IMR-90 (cell line): ENCODE measurements around the gene CLPTM1L. TPM values are rescaled to one million over a fixed set of nuclear protein-coding genes. Genes with fewer than 3 reads are reported as not detected.

Experiments
- ATAC-seq: fragments of 200-7000 bp; cut with Tn5 transposase; 2 replicates; pipeline ENCODE4 v1.9.1; 2020; ENCODE audit warnings: low read depth, mild to moderate bottlenecking, moderate library complexity
- BruUV-seq: library from RNA; stranded (reverse); fragments of 400-500 nt; replicated peaks from 2 replicates; lab custom pipeline; 2021; lab: Mats Ljungman, UMichigan
- CTCF ChIA-PET: fragments of 300-600 bp; formaldehyde crosslinking; extraction: SDS; loops from one replicate; lab custom pipeline; 2021; ENCODE audit warnings: antibody characterized with exemption; lab: Yijun Ruan, JAX
- POLR2A ChIA-PET: fragments of 300-600 bp; sonication (Branson Sonifier 250); formaldehyde crosslinking; loops from one replicate; lab custom pipeline; 2022; ENCODE audit warnings: antibody characterized with exemption; ENCODE audit not compliant: unreplicated experiment; lab: Charles Lee
- DNase-seq: peaks from one replicate; pipeline ENCODE4 v3.0.0; 2013
- H2AFZ ChIP-seq: replicated peaks from 2 replicates; pipeline ENCODE3; 2013; ENCODE audit warnings: low read length, mild to moderate bottlenecking; ENCODE audit not compliant: poor library complexity
- H2AK5ac ChIP-seq: 2 replicates; pipeline ENCODE4 v1.6.1; 2013; ENCODE audit warnings: low read depth, low read length, inconsistent platforms
- H2AK9ac ChIP-seq: replicated peaks from 2 replicates; pipeline ENCODE3; 2013; ENCODE audit warnings: mild to moderate bottlenecking, low read depth, low read length, moderate library complexity; ENCODE audit not compliant: poor library complexity
- H2BK120ac ChIP-seq: 2 replicates; pipeline ENCODE4 v1.6.1; 2013; ENCODE audit warnings: low read depth, low read length, inconsistent platforms
- H2BK15ac ChIP-seq: 3 replicates; pipeline ENCODE4 v1.6.1; 2013; ENCODE audit warnings: low read depth, low read length, inconsistent platforms
- H2BK20ac ChIP-seq: 2 replicates; pipeline ENCODE4 v1.6.1; 2013; ENCODE audit warnings: low read depth, mild to moderate bottlenecking, inconsistent platforms, low read length, moderate library complexity
- H2BK5ac ChIP-seq: 2 replicates; pipeline ENCODE4 v1.6.1; 2013; ENCODE audit warnings: mild to moderate bottlenecking, low read depth, low read length, inconsistent platforms; ENCODE audit not compliant: poor library complexity, severe bottlenecking
- H3K14ac ChIP-seq: replicated peaks from 2 replicates; pipeline ENCODE4 v1.6.1; 2013; ENCODE audit warnings: low read depth, low read length, inconsistent platforms
- H3K18ac ChIP-seq: 2 replicates; pipeline ENCODE4 v1.6.1; 2013; ENCODE audit warnings: low read depth, low read length, control low read depth
- H3K23ac ChIP-seq: 2 replicates; pipeline ENCODE4 v1.6.1; 2013; ENCODE audit warnings: low read depth, low read length, inconsistent platforms
- H3K27ac ChIP-seq: 2 replicates; pipeline ENCODE4 v1.5.1; 2013; ENCODE audit warnings: mild to moderate bottlenecking, control low read depth, low read length; ENCODE audit not compliant: insufficient read depth
- H3K27me3 ChIP-seq: 2 replicates; pipeline ENCODE4 v1.6.1; 2013; ENCODE audit warnings: low read length; ENCODE audit not compliant: control insufficient read depth, insufficient read depth
- H3K36me3 ChIP-seq: 2 replicates; pipeline ENCODE4 v1.6.1; 2013; ENCODE audit warnings: low read length, mixed read lengths; ENCODE audit not compliant: control insufficient read depth, insufficient read depth
- H3K4ac ChIP-seq: 2 replicates; pipeline ENCODE4 v1.6.1; 2013; ENCODE audit warnings: low read depth, low read length, inconsistent platforms
- H3K4me1 ChIP-seq: 2 replicates; pipeline ENCODE4 v1.6.1; 2013; ENCODE audit warnings: low read length, mixed read lengths; ENCODE audit not compliant: control insufficient read depth, insufficient read depth
- H3K4me2 ChIP-seq: 2 replicates; pipeline ENCODE4 v1.6.1; 2013; ENCODE audit warnings: low read depth, mild to moderate bottlenecking, control low read depth, low read length, moderate library complexity
- H3K4me3 ChIP-seq: 2 replicates; pipeline ENCODE4 v1.5.1; 2013; ENCODE audit warnings: low read depth, mild to moderate bottlenecking, control low read depth, low read length, moderate library complexity; ENCODE audit not compliant: insufficient read depth
- H3K56ac ChIP-seq: 2 replicates; pipeline ENCODE4 v1.6.1; 2013; ENCODE audit warnings: low read length, inconsistent platforms; ENCODE audit not compliant: insufficient read depth; ENCODE audit errors: extremely low read depth
- H3K79me1 ChIP-seq, 2 experiments: 2 replicates each; pipeline ENCODE4 v1.6.1; 2013; ENCODE audit warnings: low read length in 2 of 2, inconsistent platforms in 1 of 2, low read depth in 1 of 2
- H3K9ac ChIP-seq: 2 replicates; pipeline ENCODE4 v1.6.1; 2013; ENCODE audit warnings: low read depth, low read length, control low read depth
- H3K9me1 ChIP-seq: 2 replicates; pipeline ENCODE4 v1.6.1; 2013; ENCODE audit warnings: low read length, inconsistent platforms; ENCODE audit not compliant: insufficient read depth
- H3K9me3 ChIP-seq: 2 replicates; pipeline ENCODE4 v1.6.1; 2013; ENCODE audit warnings: low read length; ENCODE audit not compliant: control insufficient read depth, insufficient read depth
- H4K20me1 ChIP-seq: 2 replicates; pipeline ENCODE4 v1.6.1; 2013; ENCODE audit warnings: low read length, inconsistent platforms; ENCODE audit not compliant: insufficient read depth
- H4K5ac ChIP-seq: 2 replicates; pipeline ENCODE4 v1.6.1; 2013; ENCODE audit warnings: mild to moderate bottlenecking, low read depth, low read length, control low read depth
- H4K8ac ChIP-seq, 2 experiments: 2 replicates each; pipeline ENCODE4 v1.6.1; 2013; ENCODE audit warnings: low read depth in 2 of 2, low read length in 2 of 2, control low read depth in 1 of 2, inconsistent platforms in 1 of 2
- H4K91ac ChIP-seq: 2 replicates; pipeline ENCODE4 v1.6.1; 2013; ENCODE audit warnings: low read depth, low read length, inconsistent platforms; ENCODE audit not compliant: insufficient read depth
- BHLHE40 ChIP-seq: fragments of 150-350 bp; IDR thresholded peaks from 2 replicates; pipeline ENCODE4 v1.6.1; 2016; ENCODE audit warnings: mild to moderate bottlenecking, low read depth, low read length
- CHD1 ChIP-seq: IDR thresholded peaks from 2 replicates; pipeline ENCODE4 v1.6.1; 2012; ENCODE audit warnings: low read depth, low read length, improper control_type of control experiment
- CTCF ChIP-seq: conservative IDR thresholded peaks from 2 replicates; pipeline ENCODE4 v1.5.1; 2012; ENCODE audit warnings: mild to moderate bottlenecking, low read depth, low read length, improper control_type of control experiment
- FOS ChIP-seq: fragments of 150-350 bp; IDR thresholded peaks from 2 replicates; pipeline ENCODE4 v1.6.1; 2016; ENCODE audit warnings: low read depth, low read length
- MAFK ChIP-seq: IDR thresholded peaks from 2 replicates; pipeline ENCODE4 v1.6.1; 2012; ENCODE audit warnings: low read depth, low read length, improper control_type of control experiment
- MAZ ChIP-seq: IDR thresholded peaks from 2 replicates; pipeline ENCODE4 v1.6.1; 2012; ENCODE audit warnings: low read depth, mild to moderate bottlenecking, low read length, improper control_type of control experiment, moderate library complexity, borderline replicate concordance
- MXI1 ChIP-seq: IDR thresholded peaks from 2 replicates; pipeline ENCODE4 v1.6.1; 2012; ENCODE audit warnings: low read depth, mild to moderate bottlenecking, low read length, moderate library complexity, borderline replicate concordance
- NFE2L2 ChIP-seq: fragments of 150-350 bp; IDR thresholded peaks from 2 replicates; pipeline ENCODE4 v1.6.1; 2016; ENCODE audit warnings: low read depth, mild to moderate bottlenecking, low read length
- RAD21 ChIP-seq: IDR thresholded peaks from 2 replicates; pipeline ENCODE4 v1.6.1; 2012; ENCODE audit warnings: low read length, improper control_type of control experiment
- RCOR1 ChIP-seq: IDR thresholded peaks from 2 replicates; pipeline ENCODE4 v1.6.1; 2012; ENCODE audit warnings: mild to moderate bottlenecking, low read length, improper control_type of control experiment; ENCODE audit not compliant: insufficient replicate concordance
- RFX5 ChIP-seq: IDR thresholded peaks from 2 replicates; pipeline ENCODE4 v1.8.0; 2012; ENCODE audit warnings: low read depth, mild to moderate bottlenecking, low read length, moderate library complexity
- SMC3 ChIP-seq: fragments of 150-350 bp; IDR thresholded peaks from 2 replicates; pipeline ENCODE4 v1.6.1; 2016; ENCODE audit warnings: low read depth, mild to moderate bottlenecking, antibody characterized with exemption, low read length, moderate library complexity
- USF2 ChIP-seq: fragments of 150-350 bp; IDR thresholded peaks from 2 replicates; pipeline ENCODE4 v1.6.1; 2017; ENCODE audit warnings: mild to moderate bottlenecking, antibody characterized with exemption, low read length, low read depth
- WGBS, 2 experiments: methylation state at CpG; one replicate each; pipeline versions ENCODE4 v1.1.5 to v1.1.7; 2013; ENCODE audit warnings: missing lambda C conversion rate in 2 of 2; ENCODE audit not compliant: insufficient read length in 1 of 2; ENCODE audit errors: extremely low coverage in 2 of 2; 5-methylcytosine and 5-hydroxymethylcytosine counted together
- dilution Hi-C: fragments of 300-500 bp; cut with HindIII; formaldehyde crosslinking; loops from one replicate; pipeline ENCODE4 v1.14.3; 2018; ENCODE audit warnings: low sequenced_read_pairs; ENCODE audit not compliant: unreplicated experiment
- in situ Hi-C: fragments of 300-500 bp; cut with MboI; formaldehyde crosslinking; loops from 3 replicates; pipeline ENCODE4 v1.14.3; 2019; ENCODE audit warnings: low sequenced_read_pairs, inconsistent platforms, mixed read lengths
- intact Hi-C: fragments of 100-400 bp; cut with micrococcal nuclease; formaldehyde crosslinking; loops from 2 replicates; pipeline ENCODE4 v1.10.0; 2022
- polyA plus RNA-seq, 3 experiments: library from polyadenylated mRNA; depleted of rRNA; stranded (reverse); fragments of >200 nt; gene quantifications; 2 replicates each; pipeline ENCODE4 v1.2.3, GENCODE V29; 2012; ENCODE audit warnings: low replicate concordance in 1 of 3
- total RNA-seq: library from RNA; depleted of rRNA; stranded (reverse); fragments of >200 nt; gene quantifications from 2 replicates; pipeline ENCODE4 v1.2.3, GENCODE V29; 2012
- TF ChIP-seq, protein P1 (sequence below): fragments of 150-350 bp; IDR thresholded peaks from 2 replicates; pipeline ENCODE4 v1.6.1; 2016; ENCODE audit warnings: low read depth, mild to moderate bottlenecking, low read length, moderate library complexity, borderline replicate concordance

The CLPTM1L gene
- total and polyA plus RNA-seq, 2 of the 4 experiments (the other 2 are of a cell fraction): 114 to 137 TPM

DNA sequence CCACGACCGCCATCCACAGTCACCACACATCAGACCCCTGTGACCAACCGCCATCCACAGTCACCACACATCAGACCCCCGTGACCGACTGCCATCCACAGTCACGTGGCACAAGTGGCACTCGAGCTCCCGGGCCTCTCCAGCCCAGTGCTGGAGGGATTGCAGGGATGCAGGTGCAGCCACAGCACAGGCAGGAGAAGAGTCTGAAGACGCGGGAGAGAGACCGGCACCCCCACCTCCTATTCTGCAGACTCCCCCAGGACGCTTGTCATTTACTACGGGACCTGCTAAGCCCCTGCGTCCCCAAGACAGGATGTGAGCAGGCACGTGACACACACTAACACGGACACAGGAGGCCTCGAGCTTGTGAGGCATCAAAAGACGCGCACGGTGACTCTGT is 71.2 kb downstream of the CLPTM1L start:
- Histone ChIP-seq H3K23ac (no peak overlapping the region), H2BK15ac (no peak overlapping the region), H3K9me1 (no peaks in the 10 kb centered on the region), H3K36me3 (no peaks in the 10 kb centered on the region), H3K14ac (no peak overlapping the region), H2BK120ac (no peak overlapping the region), H4K91ac (no peak overlapping the region), H3K4me2 (no peak overlapping the region), H3K79me1 (no peaks in the 10 kb centered on the region), H3K4me1 (no peaks in the 10 kb centered on the region), H3K9ac (no peak overlapping the region), H4K5ac (no peak overlapping the region), H4K8ac (no peak overlapping the region), H3K4ac (no peak overlapping the region), H2AFZ (no peak overlapping the region), H3K27me3 (no peaks in the 10 kb centered on the region), H3K27ac (no peak overlapping the region), H3K4me3 (no peak overlapping the region), H4K20me1 (no peaks in the 10 kb centered on the region), H2AK5ac (no peak overlapping the region), H3K18ac (no peak overlapping the region), H2BK5ac (no peak overlapping the region), H3K56ac (no peak overlapping the region), H3K9me3 (peaks cover 27% of the 10 kb centered on the region), H2AK9ac (no peak overlapping the region), H2BK20ac (no peak overlapping the region)
- dilution Hi-C loops (no loop called here), intact Hi-C loops (no loop called here), in situ Hi-C loops (no loop called here)
- ChIA-PET CTCF (no interaction called here), POLR2A (no interaction called here)
- 62% methylated on average over 8 of the region's 20 CpGs; no CpG with 5 or more reads in 1 of the 2 experiments for WGBS, 2 experiments
- TF ChIP-seq, protein P1, sequence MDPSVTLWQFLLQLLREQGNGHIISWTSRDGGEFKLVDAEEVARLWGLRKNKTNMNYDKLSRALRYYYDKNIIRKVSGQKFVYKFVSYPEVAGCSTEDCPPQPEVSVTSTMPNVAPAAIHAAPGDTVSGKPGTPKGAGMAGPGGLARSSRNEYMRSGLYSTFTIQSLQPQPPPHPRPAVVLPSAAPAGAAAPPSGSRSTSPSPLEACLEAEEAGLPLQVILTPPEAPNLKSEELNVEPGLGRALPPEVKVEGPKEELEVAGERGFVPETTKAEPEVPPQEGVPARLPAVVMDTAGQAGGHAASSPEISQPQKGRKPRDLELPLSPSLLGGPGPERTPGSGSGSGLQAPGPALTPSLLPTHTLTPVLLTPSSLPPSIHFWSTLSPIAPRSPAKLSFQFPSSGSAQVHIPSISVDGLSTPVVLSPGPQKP: no peak
- TF ChIP-seq USF2 (no peak), MXI1 (no peak), MAZ (no peak), MAFK (no peak), SMC3 (no peak), FOS (no peak), RCOR1 (no peak), BHLHE40 (no peak), RFX5 (no peak), RAD21 (no peak), CHD1 (no peak), CTCF (no peak), NFE2L2 (no peak)
- DNase-seq: no peak
- no TSS peak for BruUV-seq
- ATAC-seq: no peak
